HEK293T (cell line): ENCODE measurements around the gene IQGAP3.
"Not testable (repeated sequence)": the region's sequence is repeated elsewhere in the genome, so short reads cannot be mapped to it uniquely, and the experiment has no call there.

ENCODE experiments used
- CTCF ChIA-PET: fragments of 350-600 bp; formaldehyde crosslinking; extraction: SDS; loops from one replicate; lab custom pipeline; 2021; ENCODE audit warnings: antibody characterized with exemption, inconsistent platforms; lab: Yijun Ruan, JAX
- POLR2A ChIA-PET: fragments of 350-600 bp; formaldehyde crosslinking; extraction: SDS; loops from one replicate; lab custom pipeline; 2020; ENCODE audit warnings: antibody characterized with exemption, inconsistent platforms; lab: Yijun Ruan, JAX
- DNase-seq: peaks from one replicate; pipeline ENCODE4 v3.0.0; 2012; ENCODE audit warnings: mixed read lengths; ENCODE audit errors: extremely low spot score
- ARNT ChIP-seq: fragments of 450-650 bp; IDR thresholded peaks from 2 replicates; pipeline ENCODE4 v1.6.1; 2017; ENCODE audit warnings: mild to moderate bottlenecking
- BHLHE40 ChIP-seq: fragments of 450-650 bp; IDR thresholded peaks from 2 replicates; pipeline ENCODE4 v1.6.1; 2016; ENCODE audit warnings: mild to moderate bottlenecking, moderate library complexity, borderline replicate concordance
- CTBP1 ChIP-seq: fragments of 450-650 bp; IDR thresholded peaks from 2 replicates; pipeline ENCODE4 v1.6.1; 2016; ENCODE audit warnings: borderline replicate concordance
- ELF4 ChIP-seq: fragments of 450-650 bp; IDR thresholded peaks from 2 replicates; pipeline ENCODE4 v1.6.1; 2017; ENCODE audit warnings: antibody characterized with exemption
- FOXA1 ChIP-seq: fragments of 450-650 bp; IDR thresholded peaks from 2 replicates; pipeline ENCODE4 v1.6.1; 2016; ENCODE audit warnings: mild to moderate bottlenecking
- FOXK2 ChIP-seq: fragments of 450-650 bp; IDR thresholded peaks from 2 replicates; pipeline ENCODE4 v1.6.1; 2016; ENCODE audit warnings: mild to moderate bottlenecking
- FOXM1 ChIP-seq: fragments of 450-650 bp; IDR thresholded peaks from 2 replicates; pipeline ENCODE4 v1.6.1; 2017; ENCODE audit warnings: mild to moderate bottlenecking, borderline replicate concordance
- HDGF ChIP-seq: fragments of 450-650 bp; IDR thresholded peaks from 2 replicates; pipeline ENCODE4 v1.6.1; 2017; ENCODE audit warnings: antibody characterized with exemption, borderline replicate concordance
- L3MBTL2 ChIP-seq: fragments of 450-650 bp; conservative IDR thresholded peaks from 2 replicates; pipeline ENCODE4 v1.6.1; 2016; ENCODE audit warnings: mild to moderate bottlenecking
- LEF1 ChIP-seq: fragments of 450-650 bp; IDR thresholded peaks from 2 replicates; pipeline ENCODE4 v1.6.1; 2017; ENCODE audit warnings: mild to moderate bottlenecking, borderline replicate concordance
- NFRKB ChIP-seq: fragments of 450-650 bp; IDR thresholded peaks from 2 replicates; pipeline ENCODE4 v1.6.1; 2016; ENCODE audit warnings: mild to moderate bottlenecking, moderate library complexity
- PKNOX1 ChIP-seq: fragments of 450-650 bp; IDR thresholded peaks from 2 replicates; pipeline ENCODE4 v1.6.1; 2016
- SP1 ChIP-seq: fragments of 450-650 bp; IDR thresholded peaks from 2 replicates; pipeline ENCODE4 v1.6.1; 2017
- SUZ12 ChIP-seq: fragments of 450-650 bp; IDR thresholded peaks from 2 replicates; pipeline ENCODE4 v1.6.1; 2016; ENCODE audit warnings: mild to moderate bottlenecking
- TARDBP ChIP-seq: fragments of 450-650 bp; IDR thresholded peaks from 2 replicates; pipeline ENCODE4 v1.6.1; 2016
- ZNF384 ChIP-seq: fragments of 450-650 bp; IDR thresholded peaks from 2 replicates; pipeline ENCODE4 v1.6.1; 2016

IQGAP3 gene

GRCh38 chr1:156559086-156559796 is 13.1 kb downstream of the IQGAP3 start:
- ChIA-PET POLR2A (interaction anchor here (1.2 kb wide), 1 partner anchor 12 kb away, joined by 5 read pairs; no protein-coding TSS in a partner anchor), CTCF (no interaction called here)
- TF ChIP-seq NFRKB (no peak), SP1 (no peak), BHLHE40 (no peak), FOXM1 (no peak), HDGF (no peak), SUZ12 (no peak), ZNF384 (no peak), LEF1 (no peak), TARDBP (no peak), PKNOX1 (no peak), FOXK2 (no peak)
- DNase-seq = no peak

- ChIA-PET CTCF (no interaction called here), POLR2A (no interaction called here)
- TF ChIP-seq L3MBTL2 (no peak), SUZ12 (no peak), FOXK2 (no peak), PKNOX1 (no peak), CTBP1 (no peak), FOXA1 (no peak), NFRKB (no peak), LEF1 (no peak), ZNF384 (no peak), HDGF (no peak), SP1 (no peak), BHLHE40 (no peak), ELF4 (no peak), ARNT (no peak), TARDBP (no peak), FOXM1 (no peak)
- DNase-seq = no peak
Measured at GRCh38 chr1:156556354-156556753, 16.0 kb downstream of the IQGAP3 start.

DNA sequence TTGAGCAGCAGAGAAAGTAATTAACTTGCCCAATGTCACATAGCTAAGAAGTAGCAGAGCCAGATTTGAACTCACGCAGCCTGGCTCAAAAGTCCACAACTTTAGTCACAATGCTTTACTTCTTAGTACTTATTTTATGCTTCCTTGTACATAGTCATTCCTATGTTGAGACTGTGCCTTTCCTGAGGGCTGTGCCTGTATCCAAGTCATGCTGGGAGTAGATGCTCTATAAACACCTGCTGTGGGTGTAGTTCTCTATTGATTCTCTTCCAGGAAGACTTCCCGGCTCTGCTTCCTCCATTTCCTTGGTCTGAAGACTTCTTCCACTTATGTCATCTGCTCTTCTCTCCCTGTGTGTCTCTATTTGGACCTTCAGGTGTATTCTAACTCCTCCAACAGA is 16.6 kb downstream of the IQGAP3 start:
- no peak for DNase-seq
- TF ChIP-seq FOXA1 (no peak), FOXM1 (no peak), HDGF (no peak), BHLHE40 (no peak), SUZ12 (no peak), L3MBTL2 (no peak), TARDBP (no peak), CTBP1 (no peak), ZNF384 (no peak), LEF1 (no peak), FOXK2 (no peak), SP1 (no peak), PKNOX1 (no peak), ELF4 (no peak), ARNT (no peak), NFRKB (no peak)
- ChIA-PET POLR2A (interaction anchor here (0.8 kb wide), 1 partner anchor 99 kb away, joined by 3 read pairs; no protein-coding TSS in a partner anchor), CTCF (no interaction called here)

DNA sequence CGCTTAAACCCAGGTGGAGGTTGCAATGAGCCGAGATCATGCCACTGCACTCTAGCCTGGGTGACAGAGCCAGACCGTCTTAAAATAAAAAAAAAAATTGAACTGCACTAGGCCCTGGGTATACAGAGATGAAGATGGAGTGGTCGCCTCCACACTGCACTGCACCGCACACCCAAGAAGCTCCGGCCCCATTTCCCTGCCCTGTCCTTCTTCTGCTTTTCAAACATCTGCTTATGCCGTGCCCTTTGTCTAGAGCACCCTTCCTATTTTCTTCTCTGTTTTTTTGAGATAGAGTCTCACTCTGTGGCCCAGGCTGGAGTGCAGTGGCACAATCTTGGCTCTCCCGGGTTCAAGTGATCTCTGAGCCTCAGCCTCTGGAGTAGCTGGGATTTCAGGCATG is 17.4 kb downstream of the IQGAP3 start:
- DNase-seq = no peak
- TF ChIP-seq PKNOX1 (no peak), BHLHE40 (no peak), SUZ12 (no peak), NFRKB (no peak), ZNF384 (no peak), FOXM1 (no peak), FOXA1 (no peak), HDGF (no peak), FOXK2 (no peak), SP1 (no peak)
- CTCF ChIA-PET = interaction anchor here (0.7 kb wide), 1 partner anchor 74 kb away, joined by 3 read pairs; no protein-coding TSS in a partner anchor
- POLR2A ChIA-PET = interaction anchor here (0.8 to 1.2 kb wide), 2 partner anchors 54 to 98 kb away, joined by 3 read pairs; no protein-coding TSS in a partner anchor

GRCh38 chr1:156553860-156554485 is 18.4 kb downstream of the IQGAP3 start:
- ChIA-PET CTCF (interaction anchor here (0.7 kb wide), 1 partner anchor 97 kb away, joined by 6 read pairs; no protein-coding TSS in a partner anchor), POLR2A (interaction anchor here (1.2 kb wide), 1 partner anchor 53 kb away, joined by 3 read pairs; no protein-coding TSS in a partner anchor)
- TF ChIP-seq L3MBTL2 (no peak), CTBP1 (no peak), TARDBP (no peak), FOXK2 (no peak), ARNT (no peak), SP1 (no peak), FOXA1 (no peak), FOXM1 (no peak), ZNF384 (no peak), ELF4 (no peak), BHLHE40 (no peak), SUZ12 (no peak), PKNOX1 (no peak), LEF1 (no peak)
- DNase-seq = no peak

GRCh38 chr1:156552937-156553336 is 19.4 kb downstream of the IQGAP3 start:
- CTCF ChIA-PET = interaction anchor here (0.7 kb wide), 1 partner anchor 136 kb away, joined by 6 read pairs; no protein-coding TSS in a partner anchor
- DNase-seq, POLR2A ChIA-PET: not testable (repeated sequence)
